HepG2 (cell line): ENCODE data around the gene STK24. TPM values are rescaled to one million over a fixed set of nuclear protein-coding genes. Genes with fewer than 3 reads are reported as not detected.

Source experiments
- CAMTA2 ChIP-seq: sonication (generic); formaldehyde crosslinking; IDR thresholded peaks from 2 replicates; pipeline ENCODE4 v1.4.0; 2020; ENCODE audit warnings: mild to moderate bottlenecking, missing genetic modification reagents, borderline replicate concordance
- ETV5 ChIP-seq: IDR thresholded peaks from 2 replicates; pipeline ENCODE4 v1.6.1; 2018; ENCODE audit warnings: missing biosample characterization, missing genetic modification reagents, inconsistent platforms, borderline replicate concordance
- MEF2D ChIP-seq: sonication (generic); formaldehyde crosslinking; IDR thresholded peaks from 2 replicates; pipeline ENCODE4 v1.5.1; 2020; ENCODE audit warnings: mild to moderate bottlenecking, missing genetic modification reagents
- MYC ChIP-seq: sonication (generic); formaldehyde crosslinking; IDR thresholded peaks from 2 replicates; pipeline ENCODE4 v1.9.0; 2021; ENCODE audit warnings: missing genetic modification reagents, borderline replicate concordance
- PHF20 ChIP-seq: sonication (generic); formaldehyde crosslinking; IDR thresholded peaks from 2 replicates; pipeline ENCODE4 v1.5.0; 2020; ENCODE audit warnings: mild to moderate bottlenecking, missing genetic modification reagents
- SNAI1 ChIP-seq: sonication (generic); formaldehyde crosslinking; IDR thresholded peaks from 2 replicates; pipeline ENCODE4 v1.5.0; 2020; ENCODE audit warnings: mild to moderate bottlenecking, missing genetic modification reagents, borderline replicate concordance
- ZNF329 ChIP-seq: sonication (generic); formaldehyde crosslinking; IDR thresholded peaks from 2 replicates; pipeline ENCODE4 v1.9.0; 2021; ENCODE audit warnings: low read depth, mild to moderate bottlenecking, missing genetic modification reagents
- ZNF569 ChIP-seq: sonication (generic); formaldehyde crosslinking; IDR thresholded peaks from 2 replicates; pipeline ENCODE4 v1.5.0; 2020; ENCODE audit warnings: mild to moderate bottlenecking, missing genetic modification reagents, moderate library complexity, borderline replicate concordance
- ZNF614 ChIP-seq: IDR thresholded peaks from 2 replicates; pipeline ENCODE4 v1.6.1; 2018; ENCODE audit warnings: missing biosample characterization, missing genetic modification reagents, inconsistent platforms, borderline replicate concordance
- polyA plus RNA-seq, 8 experiments: library from polyadenylated mRNA; depleted of rRNA in 3 of 8; stranded (reverse) in 7 of 8; unstranded in 1 of 8; fragments of >200 nt; fragmentation: Illumina TruSeq in 4 of 8; extraction: Trizol in 4 of 8; gene quantifications; 2 replicates each; pipeline versions ENCODE4 v1.2.1 to v1.2.3, GENCODE V29; 2011 to 2016; ENCODE audit warnings: low read depth in 4 of 8, missing spikeins in 1 of 8, mixed read lengths in 1 of 8; ENCODE audit not compliant: insufficient read depth in 1 of 8
- total RNA-seq, 5 experiments: library from RNA; depleted of rRNA; stranded (reverse); fragments of >200 nt; fragmentation: Illumina TruSeq; extraction: Trizol; gene quantifications; 2 replicates each; pipeline ENCODE4 v1.2.3, GENCODE V29; 2016; ENCODE audit warnings: low read depth in 1 of 5
- TF ChIP-seq, protein P1 (sequence below): sonication (generic); formaldehyde crosslinking; IDR thresholded peaks from 2 replicates; pipeline ENCODE4 v1.4.0; 2020; ENCODE audit warnings: mild to moderate bottlenecking, missing genetic modification reagents
- TF ChIP-seq, protein P2 (sequence below): sonication (generic); formaldehyde crosslinking; IDR thresholded peaks from 2 replicates; pipeline ENCODE4 v1.4.0; 2020; ENCODE audit warnings: missing genetic modification reagents
- TF ChIP-seq, protein P3 (sequence below): sonication (generic); formaldehyde crosslinking; IDR thresholded peaks from 2 replicates; pipeline ENCODE4 v1.4.0; 2020; ENCODE audit warnings: missing genetic modification reagents, low read depth, mild to moderate bottlenecking, borderline replicate concordance
- TF ChIP-seq, protein P4 (sequence below): sonication (generic); formaldehyde crosslinking; IDR thresholded peaks from 2 replicates; pipeline ENCODE4 v1.8.0; 2022; ENCODE audit warnings: mild to moderate bottlenecking, missing genetic modification reagents

STK24 gene
- total and polyA plus RNA-seq, 2 of the 13 experiments (the other 11 are each of a cell fraction or from before 2014, with no cell fraction given): 51.3 to 73.0 TPM

DNA sequence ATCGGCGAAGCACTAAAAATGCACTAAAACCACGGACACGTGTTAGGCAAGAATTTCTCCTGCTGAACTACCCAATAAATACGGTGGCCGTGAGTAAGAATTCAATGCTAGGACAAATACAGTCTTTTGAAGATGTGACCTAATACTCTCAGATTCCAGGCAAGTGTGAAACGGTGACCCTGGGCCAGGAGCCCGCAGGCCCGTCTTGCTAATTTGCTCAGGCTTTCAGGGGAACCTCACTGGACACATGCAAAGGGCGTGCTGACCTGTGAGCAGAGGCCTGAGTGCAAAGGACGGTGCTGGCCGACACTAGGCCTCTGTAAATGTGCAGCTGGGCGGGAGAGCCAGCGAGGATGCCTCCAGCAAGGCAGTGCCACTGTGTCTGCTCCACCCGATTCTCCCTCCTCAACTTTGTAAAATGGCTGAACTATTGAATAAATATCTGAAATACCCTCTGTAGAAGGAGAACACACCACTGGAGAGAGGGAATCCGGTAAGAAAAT lies 70.1 kb downstream of the STK24 start (continued):
- TF ChIP-seq, protein P1, sequence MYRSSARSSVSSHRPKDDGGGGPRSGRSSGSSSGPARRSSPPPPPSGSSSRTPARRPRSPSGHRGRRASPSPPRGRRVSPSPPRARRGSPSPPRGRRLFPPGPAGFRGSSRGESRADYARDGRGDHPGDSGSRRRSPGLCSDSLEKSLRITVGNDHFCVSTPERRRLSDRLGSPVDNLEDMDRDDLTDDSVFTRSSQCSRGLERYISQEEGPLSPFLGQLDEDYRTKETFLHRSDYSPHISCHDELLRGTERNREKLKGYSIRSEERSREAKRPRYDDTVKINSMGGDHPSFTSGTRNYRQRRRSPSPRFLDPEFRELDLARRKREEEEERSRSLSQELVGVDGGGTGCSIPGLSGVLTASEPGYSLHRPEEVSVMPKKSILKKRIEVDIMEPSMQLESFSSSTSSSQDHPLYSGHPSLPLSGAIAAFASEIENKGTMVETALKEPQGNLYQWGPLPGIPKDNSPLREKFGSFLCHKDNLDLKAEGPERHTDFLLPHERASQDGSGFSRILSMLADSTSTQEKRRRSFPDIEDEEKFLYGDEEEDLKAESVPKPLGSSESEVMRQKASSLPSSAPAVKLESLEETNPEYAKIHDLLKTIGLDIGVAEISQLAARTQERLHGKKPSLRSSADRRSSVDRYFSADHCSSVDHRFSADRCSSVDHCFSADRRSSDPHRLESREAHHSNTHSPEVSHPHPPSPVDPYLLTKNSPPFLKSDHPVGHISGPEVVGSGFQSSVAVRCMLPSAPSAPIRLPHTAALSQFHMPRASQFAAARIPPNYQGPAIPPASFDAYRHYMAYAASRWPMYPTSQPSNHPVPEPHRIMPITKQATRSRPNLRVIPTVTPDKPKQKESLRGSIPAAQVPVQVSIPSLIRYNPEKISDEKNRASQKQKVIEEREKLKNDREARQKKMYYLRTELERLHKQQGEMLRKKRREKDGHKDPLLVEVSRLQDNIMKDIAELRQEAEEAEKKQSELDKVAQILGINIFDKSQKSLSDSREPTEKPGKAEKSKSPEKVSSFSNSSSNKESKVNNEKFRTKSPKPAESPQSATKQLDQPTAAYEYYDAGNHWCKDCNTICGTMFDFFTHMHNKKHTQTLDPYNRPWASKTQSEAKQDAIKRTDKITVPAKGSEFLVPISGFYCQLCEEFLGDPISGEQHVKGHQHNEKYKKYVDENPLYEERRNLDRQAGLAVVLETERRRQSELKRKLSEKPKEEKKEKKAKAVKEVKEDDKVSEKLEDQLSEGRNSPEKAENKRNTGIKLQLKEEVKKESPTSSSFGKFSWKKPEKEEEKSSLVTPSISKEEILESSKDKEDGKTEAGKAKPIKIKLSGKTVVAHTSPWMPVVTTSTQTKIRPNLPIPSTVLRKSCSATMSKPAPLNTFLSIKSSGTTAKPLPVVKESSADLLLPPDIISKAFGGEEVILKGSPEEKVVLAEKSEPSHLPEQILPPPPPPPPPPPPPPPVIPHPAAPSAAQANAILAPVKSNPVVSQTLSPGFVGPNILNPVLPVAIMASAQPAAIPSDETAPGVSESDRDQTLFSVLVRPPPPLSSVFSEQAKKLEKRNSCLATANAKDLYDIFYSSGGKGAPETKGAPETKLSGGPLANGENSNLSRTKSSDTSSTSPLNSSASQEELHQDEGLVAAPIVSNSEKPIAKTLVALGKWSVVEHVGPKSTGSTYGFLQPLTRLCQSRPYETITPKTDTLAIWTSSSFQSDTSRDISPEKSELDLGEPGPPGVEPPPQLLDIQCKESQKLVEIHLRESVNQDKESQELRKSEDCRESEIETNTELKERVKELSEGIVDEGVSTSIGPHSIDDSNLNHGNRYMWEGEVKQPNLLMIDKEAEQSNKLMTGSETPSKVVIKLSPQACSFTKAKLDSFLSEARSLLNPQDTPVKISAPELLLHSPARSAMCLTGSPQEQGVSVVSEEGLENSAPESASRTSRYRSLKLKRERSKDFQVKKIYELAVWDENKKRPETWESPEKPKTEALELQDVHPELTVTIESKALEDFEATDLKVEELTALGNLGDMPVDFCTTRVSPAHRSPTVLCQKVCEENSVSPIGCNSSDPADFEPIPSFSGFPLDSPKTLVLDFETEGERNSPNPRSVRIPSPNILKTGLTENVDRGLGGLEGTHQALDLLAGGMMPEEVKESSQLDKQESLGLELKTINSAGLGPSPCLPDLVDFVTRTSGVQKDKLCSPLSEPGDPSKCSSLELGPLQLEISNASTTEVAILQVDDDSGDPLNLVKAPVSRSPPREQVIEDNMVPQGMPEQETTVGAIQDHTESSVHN (CRISPR knock-in tag): peak; percentile 96
- TF ChIP-seq MEF2D: peak; percentile 76
- TF ChIP-seq, protein P2, sequence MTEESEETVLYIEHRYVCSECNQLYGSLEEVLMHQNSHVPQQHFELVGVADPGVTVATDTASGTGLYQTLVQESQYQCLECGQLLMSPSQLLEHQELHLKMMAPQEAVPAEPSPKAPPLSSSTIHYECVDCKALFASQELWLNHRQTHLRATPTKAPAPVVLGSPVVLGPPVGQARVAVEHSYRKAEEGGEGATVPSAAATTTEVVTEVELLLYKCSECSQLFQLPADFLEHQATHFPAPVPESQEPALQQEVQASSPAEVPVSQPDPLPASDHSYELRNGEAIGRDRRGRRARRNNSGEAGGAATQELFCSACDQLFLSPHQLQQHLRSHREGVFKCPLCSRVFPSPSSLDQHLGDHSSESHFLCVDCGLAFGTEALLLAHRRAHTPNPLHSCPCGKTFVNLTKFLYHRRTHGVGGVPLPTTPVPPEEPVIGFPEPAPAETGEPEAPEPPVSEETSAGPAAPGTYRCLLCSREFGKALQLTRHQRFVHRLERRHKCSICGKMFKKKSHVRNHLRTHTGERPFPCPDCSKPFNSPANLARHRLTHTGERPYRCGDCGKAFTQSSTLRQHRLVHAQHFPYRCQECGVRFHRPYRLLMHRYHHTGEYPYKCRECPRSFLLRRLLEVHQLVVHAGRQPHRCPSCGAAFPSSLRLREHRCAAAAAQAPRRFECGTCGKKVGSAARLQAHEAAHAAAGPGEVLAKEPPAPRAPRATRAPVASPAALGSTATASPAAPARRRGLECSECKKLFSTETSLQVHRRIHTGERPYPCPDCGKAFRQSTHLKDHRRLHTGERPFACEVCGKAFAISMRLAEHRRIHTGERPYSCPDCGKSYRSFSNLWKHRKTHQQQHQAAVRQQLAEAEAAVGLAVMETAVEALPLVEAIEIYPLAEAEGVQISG (CRISPR knock-in tag): peak; percentile 91
- TF ChIP-seq CAMTA2: no peak; the same call in 1 of the 2 replicates
- peak; percentile 92 for TF ChIP-seq MYC (CRISPR knock-in tag)
- peak; percentile 93 for TF ChIP-seq ZNF614 (CRISPR knock-in tag)
- TF ChIP-seq ETV5 (CRISPR knock-in tag): peak; percentile 39; the same call in 1 of the 2 replicates
- peak; percentile 84; the same call in 1 of the 2 replicates for TF ChIP-seq SNAI1 (CRISPR knock-in tag)
- TF ChIP-seq, protein P3, sequence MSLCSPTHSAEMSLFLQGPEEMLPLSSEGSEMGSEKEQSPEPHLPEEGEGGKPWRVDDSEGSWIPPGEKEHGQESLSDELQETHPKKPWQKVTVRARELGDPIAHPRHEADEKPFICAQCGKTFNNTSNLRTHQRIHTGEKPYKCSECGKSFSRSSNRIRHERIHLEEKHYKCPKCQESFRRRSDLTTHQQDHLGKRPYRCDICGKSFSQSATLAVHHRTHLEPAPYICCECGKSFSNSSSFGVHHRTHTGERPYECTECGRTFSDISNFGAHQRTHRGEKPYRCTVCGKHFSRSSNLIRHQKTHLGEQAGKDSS (CRISPR knock-in tag): peak; percentile 94
- peak; percentile 77; the same call in 1 of the 2 replicates for TF ChIP-seq ZNF329 (CRISPR knock-in tag)
- TF ChIP-seq, protein P4, sequence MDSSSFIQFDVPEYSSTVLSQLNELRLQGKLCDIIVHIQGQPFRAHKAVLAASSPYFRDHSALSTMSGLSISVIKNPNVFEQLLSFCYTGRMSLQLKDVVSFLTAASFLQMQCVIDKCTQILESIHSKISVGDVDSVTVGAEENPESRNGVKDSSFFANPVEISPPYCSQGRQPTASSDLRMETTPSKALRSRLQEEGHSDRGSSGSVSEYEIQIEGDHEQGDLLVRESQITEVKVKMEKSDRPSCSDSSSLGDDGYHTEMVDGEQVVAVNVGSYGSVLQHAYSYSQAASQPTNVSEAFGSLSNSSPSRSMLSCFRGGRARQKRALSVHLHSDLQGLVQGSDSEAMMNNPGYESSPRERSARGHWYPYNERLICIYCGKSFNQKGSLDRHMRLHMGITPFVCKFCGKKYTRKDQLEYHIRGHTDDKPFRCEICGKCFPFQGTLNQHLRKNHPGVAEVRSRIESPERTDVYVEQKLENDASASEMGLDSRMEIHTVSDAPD (CRISPR knock-in tag): peak; percentile 72
- peak; percentile 65; the same call in 1 of the 2 replicates for TF ChIP-seq ZNF569 (CRISPR knock-in tag)
- peak; percentile 57; the same call in 1 of the 2 replicates for TF ChIP-seq PHF20 (CRISPR knock-in tag)
